Right lobe of liver (tissue), 6 donors: ENCODE results near the gene SCGB3A1. TPM values are rescaled to one million over a fixed set of nuclear protein-coding genes. Genes with fewer than 3 reads are reported as not detected.

Source experiments
- ATAC-seq, 4 donors: fragments of 200-7000 bp; cut with Tn5 transposase; one replicate each; pipeline ENCODE4 v1.9.1; 2020; ENCODE audit warnings: mild to moderate bottlenecking in 4 of 4, moderate library complexity in 4 of 4
- DNase-seq, 3 donors: peaks; one replicate each; pipeline ENCODE4 v3.0.0-alpha.2; 2020
- H3K27ac ChIP-seq, 3 donors: fragments of 200-600 bp; one replicate each; pipeline ENCODE4 v1.8.0; 2022
- H3K27me3 ChIP-seq, 2 donors: fragments of 200-600 bp; one replicate each; pipeline ENCODE4 v1.8.0; 2022
- H3K36me3 ChIP-seq, 4 donors: fragments of 200-600 bp; sonication (generic) in 1 of 4; one replicate each; pipeline versions ENCODE4 v1.5.1 to v1.8.0; 2017 to 2022; ENCODE audit warnings: control low read depth in 1 of 4
- H3K4me1 ChIP-seq, 4 donors: fragments of 200-600 bp; sonication (generic) in 1 of 4; one replicate each; pipeline versions ENCODE4 v1.5.1 to v1.8.0; 2017 to 2022; ENCODE audit warnings: control low read depth in 1 of 4
- H3K4me3 ChIP-seq, 3 donors: fragments of 200-600 bp; one replicate each; pipeline ENCODE4 v1.8.0; 2022
- H3K9me3 ChIP-seq, 4 donors: fragments of 200-600 bp; sonication (generic) in 1 of 4; one replicate each; pipeline versions ENCODE4 v1.5.1 to v1.8.0; 2017 to 2022; ENCODE audit warnings: control low read depth in 1 of 4
- POLR2A ChIP-seq: fragments of 450-650 bp; IDR thresholded peaks from one replicate; pipeline ENCODE4 v1.6.1; 2017; ENCODE audit warnings: antibody characterized with exemption, mild to moderate bottlenecking
- WGBS: methylation state at CpG from one replicate; pipeline ENCODE4 v1.1.6; 2018; ENCODE audit warnings: low coverage, low lambda C conversion rate; ENCODE audit not compliant: insufficient coverage; ENCODE audit errors: missing lambda C conversion rate; 5-methylcytosine and 5-hydroxymethylcytosine counted together
- intact Hi-C, 2 donors: fragments of 100-400 bp; cut with DNase I; formaldehyde crosslinking; loops; one replicate each; pipeline versions ENCODE4 v1.11.2 to v1.14.1; 2022
- total RNA-seq, 6 experiments: library from RNA; depleted of rRNA in 2 of 6; stranded (reverse); fragments of >200 nt in 2 of 6; fragmentation: NEBNext Ultra II Directional in 3 of 6; extraction: Animal tissue kit (Norgen Biotek cat#: 25700) in 3 of 6; gene quantifications; one replicate each; pipeline versions ENCODE4 v1.1.0 to v1.2.4, GENCODE V29; 2016 to 2023
- TF ChIP-seq, protein P1 (sequence below), 4 donors: fragments of 200-600 bp in 3 of 4; fragments of 450-650 bp in 1 of 4; IDR thresholded peaks; one replicate each; pipeline versions ENCODE4 v1.5.1 to v1.8.0; 2016 to 2022; ENCODE audit warnings: antibody characterized with exemption in 4 of 4, mild to moderate bottlenecking in 2 of 4
- donor health status: DM: no; HTN: yes; CAD: no.
- donor health status: DM: no; HTN: no; CAD: no.
- donor health status: DM: no; HTN: no; CAD: no.
- donor health status: DM: no; HTN: yes; CAD: no.
- donor health status: DM: no; HTN: yes; CAD: no.

Gene SCGB3A1
- total RNA-seq, 6 experiments from 2014 or later, result 0.57 to 3.3 TPM; not detected in 4

DNA sequence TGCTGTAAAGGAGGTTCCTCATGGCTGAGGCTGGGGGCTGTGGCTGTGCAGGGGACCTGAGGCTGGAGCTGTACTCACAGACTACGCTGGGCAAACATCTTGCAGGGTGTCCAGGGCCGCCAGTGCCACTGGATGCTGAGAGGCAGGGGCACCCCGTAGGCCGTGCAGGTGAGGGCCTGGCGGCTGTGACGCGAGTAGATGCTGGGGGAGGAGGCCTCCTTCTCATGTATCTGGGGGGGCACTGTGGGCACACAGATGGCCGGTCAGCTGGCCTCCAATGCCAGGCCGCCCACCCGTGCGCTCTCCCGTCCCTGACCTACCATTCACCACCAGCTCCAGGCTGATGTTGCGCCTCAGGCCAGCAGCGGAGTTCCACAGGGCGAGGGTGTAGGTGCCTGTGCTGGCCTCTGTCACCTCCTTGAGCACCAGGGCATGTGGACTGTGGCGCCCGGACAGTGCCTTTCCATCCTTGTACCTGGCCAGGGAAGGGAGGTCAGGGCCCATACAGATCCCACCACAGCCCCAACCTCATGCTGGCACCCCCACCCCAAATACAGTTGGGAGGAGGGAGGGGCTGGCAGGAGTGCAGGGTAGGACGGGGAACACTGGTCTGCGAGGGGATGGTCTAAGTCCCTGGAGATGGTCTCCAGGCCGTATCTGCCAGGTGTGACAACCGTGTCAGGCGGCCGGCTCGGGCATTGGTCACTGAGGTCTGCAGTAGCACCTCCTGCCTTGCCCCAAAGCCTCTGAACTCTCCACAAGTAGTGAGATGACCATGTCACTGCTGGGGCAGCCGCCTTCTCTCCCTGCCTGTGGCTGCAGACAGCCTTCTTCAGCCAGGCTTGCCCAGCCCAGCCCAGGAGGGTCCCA is 34.7 kb upstream of the SCGB3A1 start:
- no peak for ATAC-seq
- TF ChIP-seq, protein P1, sequence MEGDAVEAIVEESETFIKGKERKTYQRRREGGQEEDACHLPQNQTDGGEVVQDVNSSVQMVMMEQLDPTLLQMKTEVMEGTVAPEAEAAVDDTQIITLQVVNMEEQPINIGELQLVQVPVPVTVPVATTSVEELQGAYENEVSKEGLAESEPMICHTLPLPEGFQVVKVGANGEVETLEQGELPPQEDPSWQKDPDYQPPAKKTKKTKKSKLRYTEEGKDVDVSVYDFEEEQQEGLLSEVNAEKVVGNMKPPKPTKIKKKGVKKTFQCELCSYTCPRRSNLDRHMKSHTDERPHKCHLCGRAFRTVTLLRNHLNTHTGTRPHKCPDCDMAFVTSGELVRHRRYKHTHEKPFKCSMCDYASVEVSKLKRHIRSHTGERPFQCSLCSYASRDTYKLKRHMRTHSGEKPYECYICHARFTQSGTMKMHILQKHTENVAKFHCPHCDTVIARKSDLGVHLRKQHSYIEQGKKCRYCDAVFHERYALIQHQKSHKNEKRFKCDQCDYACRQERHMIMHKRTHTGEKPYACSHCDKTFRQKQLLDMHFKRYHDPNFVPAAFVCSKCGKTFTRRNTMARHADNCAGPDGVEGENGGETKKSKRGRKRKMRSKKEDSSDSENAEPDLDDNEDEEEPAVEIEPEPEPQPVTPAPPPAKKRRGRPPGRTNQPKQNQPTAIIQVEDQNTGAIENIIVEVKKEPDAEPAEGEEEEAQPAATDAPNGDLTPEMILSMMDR (IDR thresholded peaks at IDR 0.05), result no peak
- no peak for TF ChIP-seq POLR2A
- Histone ChIP-seq H3K36me3 (no peaks in the 10 kb centered on the region), H3K27me3 (no peaks in the 10 kb centered on the region), H3K4me1 (no peaks in the 10 kb centered on the region), H3K4me3 (no peak overlapping the region), H3K9me3 (no peaks in the 10 kb centered on the region), H3K27ac (no peak overlapping the region)
- WGBS, result no CpG with 5 or more reads among the region's 25 CpGs
- intact Hi-C loops, result no loop called here
- no peak for DNase-seq

DNA sequence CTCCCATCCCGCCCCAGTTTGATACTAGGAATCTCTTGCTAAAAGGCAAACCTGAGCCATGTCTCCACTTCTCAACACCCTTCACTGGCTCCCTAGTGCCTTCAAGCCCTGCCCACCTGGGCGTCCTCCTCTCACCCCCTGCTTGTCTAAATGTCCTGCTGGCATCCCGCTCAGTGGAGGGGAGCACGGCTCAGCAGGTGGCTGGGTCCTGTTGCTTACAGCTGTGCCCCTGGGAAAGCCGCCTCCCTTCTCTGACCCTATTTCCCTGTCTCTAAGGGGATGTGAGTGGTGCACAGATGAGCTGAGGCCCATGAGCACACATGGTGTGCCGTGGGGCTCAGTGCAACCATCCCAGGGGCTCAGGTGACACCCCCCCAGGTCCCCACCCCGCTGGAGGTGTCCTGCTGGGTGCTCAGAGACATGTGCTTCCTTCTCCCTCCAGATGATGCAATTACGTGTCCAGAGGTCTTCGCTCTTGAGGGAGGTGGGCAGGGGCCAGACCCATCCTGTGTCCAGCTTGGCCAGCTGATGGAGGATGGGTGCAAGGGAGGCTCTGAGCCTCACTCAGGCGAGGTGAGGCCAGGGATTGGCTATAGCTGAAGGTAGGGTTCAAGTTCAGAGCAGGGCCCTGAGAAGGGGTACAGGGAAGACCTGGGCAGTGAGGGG is 34.0 kb upstream of the SCGB3A1 start:
- no peak for ATAC-seq
- TF ChIP-seq, protein P1 (IDR thresholded peaks at IDR 0.05), result no peak
- no peak for TF ChIP-seq POLR2A
- no peak for DNase-seq
- no peak overlapping the region for H3K4me3 ChIP-seq
- no peaks in the 10 kb centered on the region for H3K4me1 ChIP-seq
- no CpG with 5 or more reads among the region's 10 CpGs for WGBS
- H3K27me3 ChIP-seq, result no peaks in the 10 kb centered on the region
- intact Hi-C loops, result no loop called here
- no peaks in the 10 kb centered on the region for H3K36me3 ChIP-seq
- no peaks in the 10 kb centered on the region for H3K9me3 ChIP-seq
- H3K27ac ChIP-seq, result no peak overlapping the region

DNA sequence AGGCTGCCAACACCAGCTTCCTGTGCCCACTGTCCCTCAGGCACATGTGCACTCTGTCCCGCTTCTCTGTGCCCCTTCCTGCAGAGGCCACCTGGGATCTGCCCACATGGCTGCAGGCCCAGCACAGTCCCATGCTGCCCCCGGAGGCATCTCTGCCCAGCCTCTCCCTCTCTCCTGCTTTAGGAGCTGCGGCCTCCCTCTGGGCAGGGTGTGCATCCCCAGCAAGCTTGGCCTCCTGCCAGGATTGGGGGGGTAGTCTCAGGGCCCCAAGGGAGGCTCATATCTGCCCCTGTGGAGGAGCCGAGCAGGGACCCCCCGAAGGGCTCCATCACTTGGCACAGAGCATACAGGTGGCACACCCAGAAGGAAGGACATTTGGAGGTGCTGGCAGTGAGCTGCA is 33.3 kb upstream of the SCGB3A1 start:
- DNase-seq, result no peak
- H3K4me1 ChIP-seq, result no peaks in the 10 kb centered on the region
- no peak for TF ChIP-seq POLR2A
- TF ChIP-seq, protein P1 (IDR thresholded peaks at IDR 0.05), result no peak
- no peaks in the 10 kb centered on the region for H3K36me3 ChIP-seq
- intact Hi-C loops, result no loop called here
- no peaks in the 10 kb centered on the region for H3K27me3 ChIP-seq
- no peaks in the 10 kb centered on the region for H3K9me3 ChIP-seq
- no peak for ATAC-seq
- no CpG with 5 or more reads among the region's 5 CpGs for WGBS
- no peak overlapping the region for H3K27ac ChIP-seq
- H3K4me3 ChIP-seq, result no peak overlapping the region

DNA sequence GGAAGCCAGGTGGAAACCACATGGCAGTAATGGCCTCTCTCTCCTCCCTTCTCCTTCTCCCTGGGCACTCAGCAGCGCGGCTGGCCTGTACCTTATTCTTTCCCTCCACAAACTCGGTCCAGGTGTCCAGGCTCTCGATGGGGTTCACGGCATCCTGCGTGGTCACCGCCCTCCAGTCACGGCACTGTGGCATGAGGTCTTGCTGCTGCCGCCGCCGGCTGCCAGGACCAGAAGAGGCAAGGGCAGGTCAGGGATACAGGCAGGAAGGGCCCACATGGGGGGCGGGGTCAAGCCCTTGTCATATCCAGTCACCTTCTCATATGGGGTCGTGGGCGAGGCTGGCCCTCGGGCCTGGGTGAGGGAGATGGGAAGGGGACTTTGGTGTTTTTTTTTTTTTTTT is 32.5 kb upstream of the SCGB3A1 start:
- intact Hi-C loops, result no loop called here
- H3K36me3 ChIP-seq, result no peaks in the 10 kb centered on the region
- H3K9me3 ChIP-seq, result no peaks in the 10 kb centered on the region
- no peak overlapping the region for H3K4me3 ChIP-seq
- ATAC-seq (peak in 1 of 4 donors; percentile 11), DNase-seq (no peak)
- no peak overlapping the region for H3K27ac ChIP-seq
- no peaks in the 10 kb centered on the region for H3K4me1 ChIP-seq
- WGBS, result 94% methylated on average over 3 of the region's 15 CpGs
- TF ChIP-seq, protein P1 (IDR thresholded peaks at IDR 0.05), result no peak
- no peak for TF ChIP-seq POLR2A
- H3K27me3 ChIP-seq, result no peaks in the 10 kb centered on the region
